GM21717 (cell line): ENCODE results near the gene NPEPL1.
"Not testable (repeated sequence)": the region's sequence is repeated elsewhere in the genome, so short reads cannot be mapped to it uniquely, and the experiment has no call there.

ENCODE experiments used
- ATAC-seq: cut with Tn5 transposase; IDR thresholded peaks from one replicate; pipeline ENCODE4 v1.9.1; 2021; ENCODE audit warnings: mild to moderate bottlenecking, moderate library complexity; ENCODE audit not compliant: unreplicated experiment

The NPEPL1 gene

GRCh38 chr20:58737198-58737597 lies 44.6 kb downstream of the NPEPL1 start:
- no peak for ATAC-seq

GRCh38 chr20:58740356-58741308 lies 48.0 kb downstream of the NPEPL1 start:
- no peak for ATAC-seq

GRCh38 chr20:58741384-58741783 lies 48.8 kb downstream of the NPEPL1 start:
- no peak for ATAC-seq

DNA sequence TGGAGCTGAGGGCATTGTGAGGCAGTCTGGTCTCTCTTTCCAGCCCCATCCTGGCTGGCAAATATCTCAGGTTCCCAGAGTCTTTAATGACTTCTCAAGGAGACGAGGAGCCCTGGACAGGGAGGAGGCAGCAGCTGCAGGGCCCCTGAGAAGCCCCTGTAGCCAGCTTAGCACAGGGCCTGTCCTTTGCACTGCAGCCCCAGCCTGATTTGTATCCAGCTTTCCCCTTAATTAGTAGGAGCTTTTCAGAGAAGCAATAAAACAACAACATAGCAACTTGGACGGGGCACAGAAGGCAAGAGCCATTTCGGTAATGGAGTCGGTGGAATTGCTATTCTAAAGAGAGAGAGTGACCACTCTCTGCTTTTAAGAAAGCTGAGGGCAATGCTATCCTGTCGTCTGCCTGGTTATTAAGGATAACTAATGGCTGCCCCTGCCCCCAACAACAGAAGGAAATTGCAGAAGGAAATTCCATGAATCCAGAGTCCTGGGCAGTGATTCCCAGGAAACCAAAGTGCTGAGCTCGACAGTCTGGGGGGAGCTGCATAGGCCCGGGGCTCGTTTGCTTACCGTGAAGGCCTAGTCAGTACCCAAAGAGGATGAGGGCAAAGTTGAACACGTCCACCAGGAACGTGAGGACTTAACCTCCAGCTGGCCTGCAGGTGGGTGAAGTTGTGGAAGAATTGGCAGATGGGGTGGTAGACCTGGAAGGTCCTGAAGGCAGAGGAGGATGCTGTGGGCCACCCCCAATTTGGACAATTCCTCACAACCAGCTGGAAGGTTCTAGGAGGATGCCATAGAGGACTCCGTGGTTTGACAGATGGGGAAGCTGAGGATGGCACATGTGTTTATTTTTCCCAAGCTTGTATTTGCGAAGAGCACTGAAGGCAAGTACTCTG lies 50.3 kb downstream of the NPEPL1 start:
- no peak for ATAC-seq

DNA sequence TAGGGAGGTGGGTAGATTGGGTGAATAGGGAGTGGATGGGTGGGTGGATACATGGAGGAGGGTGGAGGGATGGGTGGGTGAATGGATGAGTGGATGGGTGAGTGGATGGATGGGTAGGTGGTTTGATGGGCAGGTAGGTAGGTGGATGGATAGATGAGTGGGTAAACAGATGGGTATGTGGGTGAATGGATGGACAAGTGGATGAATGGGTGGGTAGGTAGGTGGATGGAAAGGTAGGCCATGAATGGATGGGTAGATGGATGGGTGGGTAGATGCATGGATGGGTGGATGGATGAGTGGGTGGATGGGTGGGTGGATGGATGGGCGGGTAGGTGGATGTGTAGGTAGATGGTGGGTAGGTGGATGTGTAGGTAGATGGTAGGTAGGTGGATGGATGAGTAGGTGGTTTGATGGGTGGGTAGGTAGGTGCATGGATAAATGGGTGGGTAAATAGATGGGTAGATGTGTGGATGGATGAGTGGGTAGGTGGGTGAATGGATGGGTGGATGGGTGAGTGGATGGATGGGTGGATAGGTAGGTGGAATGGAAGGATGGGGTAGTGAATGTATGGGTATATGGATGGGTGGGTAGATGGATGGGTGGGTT lies 51.4 kb downstream of the NPEPL1 start:
- no peak for ATAC-seq

GRCh38 chr20:58744836-58745235 lies 52.2 kb downstream of the NPEPL1 start:
- no peak for ATAC-seq

- no peak for ATAC-seq
These were observed 52.8 kb downstream of the NPEPL1 start for GRCh38 chr20:58745391-58745790.

DNA sequence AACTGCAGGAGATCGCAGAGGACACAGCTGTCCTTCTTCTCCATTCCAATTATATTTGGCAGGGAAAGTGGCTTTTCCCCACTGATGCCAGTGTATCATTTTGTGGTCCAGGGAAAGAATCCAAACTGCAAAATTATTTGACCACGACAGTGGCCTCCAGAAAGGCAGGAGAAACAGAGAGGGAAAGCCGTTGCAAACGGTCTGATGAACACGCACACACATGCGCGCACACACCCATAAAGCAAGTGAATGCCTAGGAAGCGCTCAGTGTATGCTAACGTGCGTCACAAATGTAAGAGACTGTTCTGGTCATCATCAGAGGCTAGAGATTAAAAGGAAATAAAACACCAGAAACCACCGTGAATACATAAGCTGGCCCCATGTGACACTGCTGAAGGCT lies 54.0 kb downstream of the NPEPL1 start:
- ATAC-seq = no peak

GRCh38 chr20:58747211-58747610 lies 54.6 kb downstream of the NPEPL1 start:
- ATAC-seq = no peak

GRCh38 chr20:58748618-58749017 lies 56.0 kb downstream of the NPEPL1 start:
- ATAC-seq = no peak

DNA sequence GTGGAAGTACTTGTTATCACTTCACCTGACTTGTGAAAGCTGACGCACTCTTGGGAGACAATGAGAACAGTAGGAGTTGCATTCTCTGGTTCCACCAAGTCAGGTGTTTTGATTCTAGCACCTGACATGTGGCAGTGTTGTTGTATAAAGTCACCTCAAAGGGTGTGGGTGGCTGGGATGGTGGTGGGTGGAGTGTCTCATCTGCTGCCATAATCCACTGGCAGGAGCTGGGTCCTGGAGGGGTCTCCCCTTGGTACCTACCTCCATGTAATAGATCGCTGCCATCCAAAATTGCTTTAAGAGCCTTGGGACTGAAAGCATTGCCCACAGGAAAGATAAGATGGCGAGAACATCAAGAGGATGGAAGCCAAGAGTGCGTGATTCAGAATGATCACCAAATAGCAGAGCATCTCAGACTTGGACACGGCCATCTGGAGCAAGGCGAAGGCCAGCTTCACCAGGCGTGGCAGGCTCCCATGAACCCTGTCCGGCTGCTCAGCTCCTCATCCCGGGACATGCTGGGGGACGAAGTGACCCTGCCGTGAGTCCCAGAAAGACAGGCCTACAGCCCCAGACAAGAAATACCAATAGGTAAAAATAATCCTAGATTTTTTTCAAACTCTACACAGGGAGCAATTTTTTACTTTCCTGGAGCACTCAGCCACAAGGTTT lies 56.6 kb downstream of the NPEPL1 start:
- ATAC-seq = no peak

DNA sequence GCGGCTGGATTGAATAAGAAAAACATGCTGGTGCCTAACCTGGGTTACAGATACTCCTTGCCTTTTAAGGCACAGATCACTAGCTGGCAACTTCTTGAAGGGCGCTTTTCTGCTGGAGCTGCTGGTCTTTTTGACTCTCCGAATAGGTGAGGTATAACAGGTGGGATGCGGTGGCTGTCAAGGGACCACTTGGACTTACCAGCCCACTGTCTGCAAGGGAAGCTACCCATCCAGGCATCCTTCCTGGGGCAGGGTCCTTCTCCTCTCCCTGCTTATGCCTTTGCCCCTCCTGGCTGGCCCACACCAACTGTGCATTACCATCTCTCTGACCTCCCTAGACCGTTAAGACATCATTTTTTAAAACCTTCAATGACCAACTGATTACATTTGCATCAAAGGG lies 57.4 kb downstream of the NPEPL1 start:
- no peak for ATAC-seq

DNA sequence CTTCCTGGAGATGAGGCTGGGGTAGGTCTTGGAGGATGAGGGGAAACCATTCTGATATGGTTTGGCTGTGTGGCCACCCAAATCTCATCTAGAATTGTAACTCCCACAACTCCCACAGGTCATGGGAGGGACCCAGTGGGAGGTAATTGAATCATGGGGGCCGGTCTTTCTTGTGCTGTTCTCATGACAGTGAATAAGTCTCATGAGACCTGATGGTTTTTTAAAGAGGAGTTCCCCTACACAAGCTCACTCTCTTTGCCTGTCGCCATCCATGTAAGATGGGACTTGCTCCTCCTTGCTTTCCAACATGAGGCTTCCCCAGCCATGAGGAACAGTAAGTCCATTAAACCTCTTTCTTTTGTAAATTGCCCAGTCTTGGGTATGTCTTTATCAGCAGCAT lies 58.1 kb downstream of the NPEPL1 start:
- not testable (repeated sequence) for ATAC-seq

DNA sequence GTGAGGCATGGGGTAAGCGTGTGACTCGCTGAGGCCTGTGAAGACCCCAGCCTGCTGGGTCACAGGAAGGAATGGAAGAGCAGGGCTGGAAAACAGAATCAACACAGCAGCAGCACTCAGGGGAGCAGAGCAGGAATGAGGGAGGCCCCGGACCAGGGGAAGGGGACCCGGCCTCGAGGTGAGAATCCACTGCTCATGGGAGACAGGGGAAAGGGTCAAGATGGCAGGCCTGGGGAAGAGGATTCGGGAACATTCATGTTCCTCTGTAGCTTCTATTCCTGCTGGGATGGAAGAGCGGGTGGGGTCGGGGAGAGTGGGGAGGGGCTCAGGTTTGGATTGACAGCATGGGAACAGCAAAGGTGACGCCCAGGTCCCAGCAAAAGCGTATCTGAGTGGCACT lies 59.4 kb downstream of the NPEPL1 start:
- no peak for ATAC-seq

- ATAC-seq = no peak
These were observed 60.0 kb downstream of the NPEPL1 start for GRCh38 chr20:58752565-58752964.

- ATAC-seq = no peak
These were observed 60.8 kb downstream of the NPEPL1 start for GRCh38 chr20:58753267-58753921.

GRCh38 chr20:58753922-58754551 lies 61.4 kb downstream of the NPEPL1 start:
- no peak for ATAC-seq

GRCh38 chr20:58754584-58754983 lies 62.0 kb downstream of the NPEPL1 start:
- no peak for ATAC-seq

- ATAC-seq = no peak
These were observed 62.6 kb downstream of the NPEPL1 start for GRCh38 chr20:58755062-58755697.
